Measurements from ENCODE around the gene RPLP2.

The RPLP2 gene

DNA sequence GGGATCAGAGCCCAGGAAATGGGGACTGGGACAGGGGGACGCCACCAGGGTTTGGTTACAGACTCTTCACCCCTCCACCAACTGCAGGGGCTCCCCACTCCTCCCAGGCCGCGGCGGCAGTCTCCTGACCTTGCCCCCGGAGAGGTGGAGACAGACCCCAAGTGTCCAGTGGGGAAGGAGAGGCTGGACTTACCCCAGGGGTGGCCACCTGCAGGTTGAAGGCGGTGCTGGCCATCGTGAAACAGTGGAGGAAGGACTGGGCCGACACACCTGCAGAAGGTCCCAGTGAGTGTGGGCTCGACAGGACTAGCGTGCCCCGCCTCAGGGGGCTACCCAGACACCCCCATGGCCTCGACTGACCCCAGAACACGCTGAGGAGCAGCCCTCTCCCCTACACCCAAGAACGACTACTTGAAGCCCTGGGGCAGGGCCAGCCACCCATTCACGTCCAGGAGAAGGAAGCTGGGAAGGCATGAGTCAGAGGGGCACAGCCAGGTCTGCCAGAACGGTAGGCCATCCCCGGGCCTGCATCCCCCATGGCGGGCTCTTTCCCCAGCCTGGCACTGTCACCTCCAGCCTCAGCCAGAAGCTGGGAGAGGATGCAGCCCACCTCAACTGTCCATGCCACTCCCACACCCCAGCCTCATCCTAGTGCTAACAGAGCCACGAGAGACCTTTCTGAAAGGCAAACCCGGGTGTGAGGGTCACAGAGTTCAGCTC, 34.7 kb upstream of the RPLP2 start:
- no peak for DNase-seq (ENCODE audit: low spot score)
- Histone ChIP-seq H3K27ac (no peak overlapping the region), H3K4me3 (peak overlapping the region; percentile 1)
- TF ChIP-seq, protein P1, sequence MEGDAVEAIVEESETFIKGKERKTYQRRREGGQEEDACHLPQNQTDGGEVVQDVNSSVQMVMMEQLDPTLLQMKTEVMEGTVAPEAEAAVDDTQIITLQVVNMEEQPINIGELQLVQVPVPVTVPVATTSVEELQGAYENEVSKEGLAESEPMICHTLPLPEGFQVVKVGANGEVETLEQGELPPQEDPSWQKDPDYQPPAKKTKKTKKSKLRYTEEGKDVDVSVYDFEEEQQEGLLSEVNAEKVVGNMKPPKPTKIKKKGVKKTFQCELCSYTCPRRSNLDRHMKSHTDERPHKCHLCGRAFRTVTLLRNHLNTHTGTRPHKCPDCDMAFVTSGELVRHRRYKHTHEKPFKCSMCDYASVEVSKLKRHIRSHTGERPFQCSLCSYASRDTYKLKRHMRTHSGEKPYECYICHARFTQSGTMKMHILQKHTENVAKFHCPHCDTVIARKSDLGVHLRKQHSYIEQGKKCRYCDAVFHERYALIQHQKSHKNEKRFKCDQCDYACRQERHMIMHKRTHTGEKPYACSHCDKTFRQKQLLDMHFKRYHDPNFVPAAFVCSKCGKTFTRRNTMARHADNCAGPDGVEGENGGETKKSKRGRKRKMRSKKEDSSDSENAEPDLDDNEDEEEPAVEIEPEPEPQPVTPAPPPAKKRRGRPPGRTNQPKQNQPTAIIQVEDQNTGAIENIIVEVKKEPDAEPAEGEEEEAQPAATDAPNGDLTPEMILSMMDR (IDR thresholded peaks at IDR 0.05): no peak

DNA sequence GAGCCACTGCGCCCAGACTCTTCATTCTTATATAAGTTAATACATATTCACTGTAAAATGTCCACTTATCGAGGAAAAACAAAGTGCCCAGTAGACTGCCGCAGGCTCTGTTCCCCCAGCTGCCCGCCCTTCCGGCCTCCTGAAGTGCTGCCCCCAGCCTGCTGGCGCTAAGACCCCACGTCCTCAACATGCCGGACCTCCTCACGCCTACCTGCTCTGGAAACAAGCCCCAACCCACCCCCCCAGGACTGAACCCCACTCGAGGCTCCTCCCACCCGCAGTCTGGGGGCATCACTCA, 33.6 kb upstream of the RPLP2 start:
- no peak overlapping the region for H3K27ac ChIP-seq
- TF ChIP-seq, protein P1 (IDR thresholded peaks at IDR 0.05): no peak
- no peak for DNase-seq (ENCODE audit: low spot score)
- peak overlapping the region; percentile 95 for H3K4me3 ChIP-seq

DNA sequence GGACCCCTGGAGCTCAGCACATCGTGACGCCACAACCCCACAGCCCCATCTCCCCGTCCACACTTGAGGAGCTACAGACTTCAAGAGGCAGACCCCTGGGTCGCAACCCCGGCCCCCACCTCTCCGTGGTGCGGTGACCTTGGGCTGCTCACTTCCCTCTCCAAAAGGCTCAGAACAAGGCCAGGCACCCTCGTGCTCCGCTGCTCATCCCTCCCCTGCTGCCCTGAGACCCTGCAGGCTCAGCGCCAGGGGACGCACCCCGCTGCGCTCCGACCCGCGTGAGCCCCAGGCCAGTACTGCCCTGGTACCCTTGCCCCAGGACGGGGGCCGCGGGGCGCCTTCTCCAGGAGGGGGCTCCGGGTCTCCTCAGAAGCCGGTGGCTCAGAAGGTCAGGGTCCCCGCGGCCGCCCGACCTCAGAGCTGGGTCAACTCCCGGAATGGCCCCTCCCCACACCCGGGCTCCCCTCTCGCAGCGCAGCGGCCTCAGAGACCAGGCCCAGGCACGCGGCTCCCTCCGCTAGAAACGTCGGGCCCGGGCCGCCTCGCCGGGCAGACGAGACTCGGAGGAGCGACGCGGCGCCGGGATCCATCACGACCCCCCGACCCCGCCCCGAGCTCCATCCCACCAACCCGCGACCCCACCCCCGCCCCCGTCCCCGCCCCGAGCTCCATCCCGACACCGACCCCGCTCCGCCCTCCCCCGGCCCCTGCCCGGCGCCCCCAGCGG, 33.0 kb upstream of the RPLP2 start:
- DNase-seq (ENCODE audit: low spot score): no peak
- peak overlapping the region; percentile 95 for H3K4me3 ChIP-seq
- H3K27ac ChIP-seq: peak overlapping the region; percentile 63 to 82
- TF ChIP-seq, protein P1 (IDR thresholded peaks at IDR 0.05): no peak

DNA sequence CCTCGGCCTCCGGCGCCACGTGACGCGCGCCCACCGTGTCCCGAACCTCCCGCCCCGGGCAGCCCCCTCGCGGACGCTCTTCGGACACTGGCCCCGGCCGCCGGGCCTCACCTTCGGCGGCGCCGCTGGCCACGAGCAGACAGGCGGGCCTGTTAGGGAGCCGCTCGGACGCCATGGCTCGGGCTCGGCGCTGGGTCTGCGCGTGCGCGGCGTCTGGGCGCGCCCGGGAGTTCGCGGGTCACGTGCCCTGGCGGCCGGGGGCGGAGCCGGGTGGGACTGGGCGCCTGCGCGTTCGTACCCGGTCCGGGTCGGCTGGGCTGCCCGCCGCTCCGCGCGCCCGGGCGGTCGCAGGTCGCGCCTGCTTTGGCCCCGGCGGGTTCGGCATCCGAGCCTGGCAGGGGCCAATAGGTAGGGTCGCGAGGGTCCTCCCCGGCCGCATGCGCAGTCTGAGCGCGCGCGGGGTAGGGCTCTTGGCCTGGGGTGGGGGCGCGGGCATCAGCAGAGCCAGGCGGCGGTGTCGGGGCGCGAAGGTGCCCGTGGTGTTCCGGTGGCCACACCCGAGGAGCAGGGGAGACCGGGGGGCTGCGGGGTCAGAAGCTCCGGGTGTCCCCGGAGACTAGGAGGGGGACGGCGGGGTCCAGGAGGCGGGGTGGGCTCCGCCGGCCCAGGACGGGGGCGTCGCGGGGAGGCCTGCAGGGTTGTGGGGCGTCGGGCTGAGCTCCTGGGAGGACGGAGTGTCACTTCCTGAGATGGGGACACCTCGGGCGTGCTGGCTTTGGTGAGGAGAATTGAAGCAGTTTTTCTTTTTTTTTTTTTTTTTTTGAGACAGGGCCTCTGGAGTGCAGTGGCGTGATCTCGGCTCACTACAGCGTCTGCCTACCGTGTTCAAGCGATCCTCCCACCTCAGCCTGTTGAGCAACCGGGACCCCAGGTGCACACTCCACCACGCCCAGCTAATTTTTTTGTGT, 32.2 kb upstream of the RPLP2 start, which contains the start of gene GATD1:
TSS of gene GATD1 (minus strand) at position 200 of the 968 bp plus-strand sequence. CDS start at position 175, 25 bp downstream.
- peak within 1 kb of the TSS; percentile 95 for H3K4me3 ChIP-seq
- TF ChIP-seq, protein P1 (IDR thresholded peaks at IDR 0.05): no peak
- DNase-seq (ENCODE audit: low spot score): peak; percentile 91
- H3K27ac ChIP-seq: peak within 1 kb of the TSS; percentile 63 to 82

DNA sequence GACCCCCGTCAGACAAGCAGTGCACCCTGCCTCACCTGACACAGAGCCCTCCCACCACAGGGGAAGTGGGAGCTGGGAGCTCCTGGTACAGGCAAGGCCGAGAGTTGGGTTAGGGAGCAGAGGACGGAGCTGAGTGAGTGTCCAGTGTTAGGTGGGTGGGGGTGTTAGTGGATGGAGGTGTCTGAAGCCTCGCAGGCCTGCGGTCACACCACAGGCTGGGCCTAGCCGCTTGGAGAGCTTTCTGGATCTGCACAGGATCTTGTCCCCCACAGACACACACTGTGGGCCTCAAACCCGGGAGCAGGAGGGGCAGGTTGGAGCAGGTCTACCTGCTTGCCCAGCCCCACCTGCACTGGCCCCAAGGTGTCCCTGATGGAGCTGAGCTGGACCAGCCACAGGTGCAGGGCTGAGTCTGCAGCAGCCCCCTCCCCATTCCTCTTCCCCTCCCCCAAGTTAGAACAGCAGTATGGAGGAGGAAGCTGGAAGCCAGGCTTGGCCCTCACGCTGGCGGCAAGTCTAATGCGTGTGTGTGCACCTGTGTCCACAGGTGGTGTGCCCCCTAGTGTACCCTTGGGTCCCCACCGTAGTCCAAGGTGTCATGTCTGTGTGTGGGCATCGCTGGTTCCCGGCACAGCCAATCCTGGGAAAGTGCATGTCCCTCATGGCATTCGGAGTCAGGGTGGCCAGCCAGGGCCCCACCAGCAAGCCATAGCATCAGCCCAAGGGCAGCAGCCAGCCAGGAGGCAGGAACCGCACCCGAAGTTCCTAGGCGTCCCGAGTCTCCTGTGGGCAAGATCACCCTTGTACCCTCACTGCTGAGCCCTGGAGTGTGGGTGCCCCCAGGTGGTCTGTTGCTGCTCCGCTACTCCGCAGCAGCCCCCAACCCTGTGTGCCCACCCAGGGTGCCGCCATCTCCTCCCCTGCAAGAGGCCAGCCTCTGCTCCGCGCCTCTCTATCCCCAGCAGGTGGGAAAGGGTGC, 30.5 kb upstream of the RPLP2 start:
- DNase-seq (ENCODE audit: low spot score): no peak
- no peak overlapping the region for H3K27ac ChIP-seq
- TF ChIP-seq, protein P1 (IDR thresholded peaks at IDR 0.05): no peak

GRCh38 chr11:779955-780532, 29.7 kb upstream of the RPLP2 start:
- H3K4me3 ChIP-seq: no peak overlapping the region
- no peak for DNase-seq (ENCODE audit: low spot score)
- H3K27ac ChIP-seq: no peak overlapping the region
- TF ChIP-seq, protein P1 (IDR thresholded peaks at IDR 0.05): no peak

More for the DNA sequence above, 30.5 kb upstream of the RPLP2 start:
- H3K4me3 ChIP-seq: no peak overlapping the region

All from coronary artery (tissue), 2 donors.